Sigmoid colon (tissue), 7 donors: ENCODE data around the gene PHETA1. TPM values are rescaled to one million over a fixed set of nuclear protein-coding genes. Genes with fewer than 3 reads are reported as not detected.

Source experiments
- DNase-seq: peaks from one replicate; pipeline ENCODE4 v3.0.0-alpha.2; 2019
- H3K27ac ChIP-seq, 4 donors: fragments of 200-600 bp; sonication (generic); one replicate each; pipeline ENCODE4 v1.5.1; 2016 to 2019; ENCODE audit warnings: mild to moderate bottlenecking in 1 of 4
- H3K27me3 ChIP-seq, 3 donors: fragments of 200-600 bp; sonication (generic); one replicate each; pipeline ENCODE4 v1.5.1; 2019; ENCODE audit warnings: mild to moderate bottlenecking in 1 of 3
- H3K36me3 ChIP-seq, 4 donors: fragments of 200-600 bp; sonication (generic); one replicate each; pipeline ENCODE4 v1.5.1; 2016 to 2019
- H3K4me1 ChIP-seq, 4 donors: fragments of 200-600 bp; sonication (generic); one replicate each; pipeline ENCODE4 v1.5.1; 2017 to 2019
- H3K4me3 ChIP-seq, 4 donors: fragments of 200-600 bp; sonication (generic); one replicate each; pipeline ENCODE4 v1.5.1; 2017 to 2019; ENCODE audit warnings: mild to moderate bottlenecking in 2 of 4, moderate library complexity in 1 of 4
- H3K9me3 ChIP-seq, 4 donors: fragments of 200-600 bp in 3 of 4; sonication (generic) in 3 of 4; one replicate each; pipeline versions ENCODE4 v1.5.1 to v1.6.1; 2013 to 2019
- EP300 ChIP-seq, 4 donors: sonication (generic); formaldehyde crosslinking; IDR thresholded peaks; one replicate each; pipeline ENCODE4 v1.6.1; 2017; ENCODE audit warnings: antibody characterized with exemption in 4 of 4
- POLR2A ChIP-seq, 2 donors: fragments of 450-650 bp; IDR thresholded peaks; one replicate each; pipeline ENCODE4 v1.6.1; 2016; ENCODE audit warnings: antibody characterized with exemption in 2 of 2, mild to moderate bottlenecking in 2 of 2, moderate library complexity in 2 of 2
- POLR2AphosphoS5 ChIP-seq, 4 donors: sonication (generic); formaldehyde crosslinking; IDR thresholded peaks; one replicate each; pipeline ENCODE4 v1.6.1; 2017; ENCODE audit warnings: antibody characterized with exemption in 4 of 4
- WGBS, 2 donors: extraction: QIAGEN DNeasy Blood & Tissue Kit; methylation state at CpG; one replicate each; pipeline ENCODE4 v1.1.7; 2013; 5-methylcytosine and 5-hydroxymethylcytosine counted together
- intact Hi-C: fragments of 100-400 bp; cut with DNase I; formaldehyde crosslinking; loops from one replicate; pipeline ENCODE4 v1.15.1; 2023
- polyA plus RNA-seq, 3 donors: library from polyadenylated mRNA; stranded (reverse); fragments of 200-250 nt; gene quantifications; one replicate each; pipeline ENCODE4 v1.2.3, GENCODE V29; 2013
- total RNA-seq, 4 donors: library from RNA; depleted of rRNA; stranded (reverse); fragments of >200 nt; gene quantifications; one replicate each; pipeline ENCODE4 v1.1.0, GENCODE V29; 2016
- TF ChIP-seq, protein P1 (sequence below), 4 experiments: fragments of 450-650 bp in 3 of 4; fragments of 200-600 bp in 1 of 4; IDR thresholded peaks; one replicate each; pipeline ENCODE4 v1.5.1; 2016 to 2019; ENCODE audit warnings: antibody characterized with exemption in 4 of 4, mild to moderate bottlenecking in 3 of 4, moderate library complexity in 2 of 4
- donor health status: healthy with polysubstance abuse.
- donor health status: Bipolar disorder and iron deficiency.
- donor health status: healthy.

Gene PHETA1
- total and polyA plus RNA-seq, 7 donors = 3.6 to 21.6 (median 6.1) TPM

- peak overlapping the region; percentile 49 to 77 (median 70) for H3K27ac ChIP-seq
- H3K9me3 ChIP-seq = no peaks in the 10 kb centered on the region
- peaks cover 0 to 78% (median 51%) of the 10 kb centered on the region in 4 donors for H3K4me1 ChIP-seq
- intact Hi-C loops = no loop called here
- no peaks in the 10 kb centered on the region for H3K27me3 ChIP-seq
- no peaks in the 10 kb centered on the region for H3K36me3 ChIP-seq
- no peak for TF ChIP-seq POLR2AphosphoS5 (IDR thresholded peaks at IDR 0.05)
- no peak for TF ChIP-seq EP300 (IDR thresholded peaks at IDR 0.05)
- TF ChIP-seq, protein P1, sequence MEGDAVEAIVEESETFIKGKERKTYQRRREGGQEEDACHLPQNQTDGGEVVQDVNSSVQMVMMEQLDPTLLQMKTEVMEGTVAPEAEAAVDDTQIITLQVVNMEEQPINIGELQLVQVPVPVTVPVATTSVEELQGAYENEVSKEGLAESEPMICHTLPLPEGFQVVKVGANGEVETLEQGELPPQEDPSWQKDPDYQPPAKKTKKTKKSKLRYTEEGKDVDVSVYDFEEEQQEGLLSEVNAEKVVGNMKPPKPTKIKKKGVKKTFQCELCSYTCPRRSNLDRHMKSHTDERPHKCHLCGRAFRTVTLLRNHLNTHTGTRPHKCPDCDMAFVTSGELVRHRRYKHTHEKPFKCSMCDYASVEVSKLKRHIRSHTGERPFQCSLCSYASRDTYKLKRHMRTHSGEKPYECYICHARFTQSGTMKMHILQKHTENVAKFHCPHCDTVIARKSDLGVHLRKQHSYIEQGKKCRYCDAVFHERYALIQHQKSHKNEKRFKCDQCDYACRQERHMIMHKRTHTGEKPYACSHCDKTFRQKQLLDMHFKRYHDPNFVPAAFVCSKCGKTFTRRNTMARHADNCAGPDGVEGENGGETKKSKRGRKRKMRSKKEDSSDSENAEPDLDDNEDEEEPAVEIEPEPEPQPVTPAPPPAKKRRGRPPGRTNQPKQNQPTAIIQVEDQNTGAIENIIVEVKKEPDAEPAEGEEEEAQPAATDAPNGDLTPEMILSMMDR (IDR thresholded peaks at IDR 0.05) = no peak
- no peak for TF ChIP-seq POLR2A (IDR thresholded peaks at IDR 0.05)
- 84 to 91% methylated on average over 8 of the region's 8 CpGs for WGBS, 2 donors
- H3K4me3 ChIP-seq = no peak overlapping the region
- no peak for DNase-seq
These were observed 42.4 kb upstream of the PHETA1 start for GRCh38 chr12:111411185-111411764.

DNA sequence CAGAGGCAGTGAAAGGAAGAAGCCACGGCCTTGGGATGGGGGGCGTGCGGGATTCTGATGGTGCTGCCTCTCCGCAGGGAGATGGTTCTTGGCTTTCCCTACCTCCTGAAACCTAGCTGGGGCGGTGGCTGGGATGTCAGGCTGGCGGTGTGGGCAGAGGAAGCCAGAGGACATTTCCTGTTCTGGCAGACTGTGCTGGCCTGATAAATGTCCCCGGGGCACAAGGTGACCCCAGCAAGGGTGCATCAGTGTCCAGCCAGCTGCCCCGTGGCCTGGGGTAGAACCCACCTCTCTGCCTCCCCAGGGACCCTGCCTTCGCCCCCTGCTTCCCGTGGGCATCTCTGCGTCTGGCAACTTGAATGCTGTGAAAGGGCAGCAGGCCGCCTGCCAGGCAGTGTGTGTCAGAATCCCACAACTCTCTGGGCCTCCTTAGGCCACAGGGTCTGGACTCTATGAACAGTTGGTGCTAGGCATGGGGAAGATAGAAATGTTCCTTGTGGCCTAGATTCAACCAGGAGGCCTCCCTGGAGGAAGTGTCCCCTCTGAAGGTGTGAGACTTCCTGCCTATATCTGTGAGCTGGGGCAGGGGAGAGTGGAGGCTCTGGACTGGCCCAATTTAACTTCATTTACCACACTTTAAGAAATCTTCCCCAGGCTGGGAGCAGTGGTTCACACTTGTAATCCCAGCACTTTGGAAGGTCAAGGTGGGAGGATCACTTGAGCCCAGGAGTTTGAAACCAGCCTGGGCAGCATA is 41.7 kb upstream of the PHETA1 start:
- DNase-seq = no peak
- H3K4me1 ChIP-seq = peaks cover 0 to 80% (median 52%) of the 10 kb centered on the region in 4 donors
- no peaks in the 10 kb centered on the region for H3K36me3 ChIP-seq
- WGBS, 2 donors = 76 to 82% methylated on average over 12 of the region's 12 CpGs
- peak overlapping the region; percentile 68 to 84 (median 74) for H3K27ac ChIP-seq
- TF ChIP-seq EP300 (IDR thresholded peaks at IDR 0.05) = no peak
- TF ChIP-seq POLR2AphosphoS5 (IDR thresholded peaks at IDR 0.05) = no peak
- no peak for TF ChIP-seq POLR2A (IDR thresholded peaks at IDR 0.05)
- TF ChIP-seq, protein P1 (IDR thresholded peaks at IDR 0.05) = no peak
- H3K4me3 ChIP-seq = no peak overlapping the region
- intact Hi-C loops = no loop called here
- no peaks in the 10 kb centered on the region for H3K27me3 ChIP-seq
- no peaks in the 10 kb centered on the region for H3K9me3 ChIP-seq

- H3K4me1 ChIP-seq = peaks cover 0 to 85% (median 56%) of the 10 kb centered on the region in 4 donors
- peak; percentile 81 for DNase-seq
- peak in 2 of 4 donors; percentile 10 to 17 for TF ChIP-seq POLR2AphosphoS5 (IDR thresholded peaks at IDR 0.05)
- TF ChIP-seq, protein P1 (IDR thresholded peaks at IDR 0.05) = no peak
- no peak for TF ChIP-seq EP300 (IDR thresholded peaks at IDR 0.05)
- TF ChIP-seq POLR2A (IDR thresholded peaks at IDR 0.05) = no peak
- WGBS, 2 donors = 53 to 71% methylated on average over 14 of the region's 14 CpGs
- H3K9me3 ChIP-seq = no peaks in the 10 kb centered on the region
- H3K27ac ChIP-seq = peak overlapping the region; percentile 68 to 84 (median 74)
- H3K4me3 ChIP-seq = peak overlapping the region in 1 of 4 donors; percentile 11
- intact Hi-C loops = loop anchor here (10.0 kb wide), 1 partner anchor 265 kb away; no protein-coding TSS in a partner anchor
- H3K27me3 ChIP-seq = no peaks in the 10 kb centered on the region
- H3K36me3 ChIP-seq = no peaks in the 10 kb centered on the region
These were observed 41.0 kb upstream of the PHETA1 start for GRCh38 chr12:111409780-111410430.

GRCh38 chr12:111409403-111409779 is 40.5 kb upstream of the PHETA1 start:
- peaks cover 0 to 90% (median 61%) of the 10 kb centered on the region in 4 donors for H3K4me1 ChIP-seq
- H3K27ac ChIP-seq = peak overlapping the region; percentile 68 to 84 (median 74)
- WGBS, 2 donors = 39 to 73% methylated on average over 15 of the region's 15 CpGs
- no peaks in the 10 kb centered on the region for H3K9me3 ChIP-seq
- intact Hi-C loops = loop anchor here (10.0 kb wide), 1 partner anchor 265 kb away; no protein-coding TSS in a partner anchor
- DNase-seq = no peak
- no peaks in the 10 kb centered on the region for H3K27me3 ChIP-seq
- no peaks in the 10 kb centered on the region for H3K36me3 ChIP-seq
- TF ChIP-seq, protein P1 (IDR thresholded peaks at IDR 0.05) = no peak
- TF ChIP-seq EP300 (IDR thresholded peaks at IDR 0.05) (no peak), POLR2AphosphoS5 (IDR thresholded peaks at IDR 0.05) (no peak), POLR2A (IDR thresholded peaks at IDR 0.05) (no peak)
- peak overlapping the region in 1 of 4 donors; percentile 11 for H3K4me3 ChIP-seq
